HCT116 (cell line): ENCODE data around the gene SETD3. TPM values are rescaled to one million over a fixed set of nuclear protein-coding genes. Genes with fewer than 3 reads are reported as not detected.

Source experiments
- ATAC-seq: fragments of 200-7000 bp; cut with Tn5 transposase; 2 replicates; pipeline ENCODE4 v1.9.1; 2020; ENCODE audit warnings: mild to moderate bottlenecking, moderate library complexity
- BruUV-seq: library from RNA; stranded (reverse); fragments of 400-500 nt; replicated peaks from 2 replicates; lab custom pipeline; 2021; lab: Mats Ljungman, UMichigan
- CTCF ChIA-PET: fragments of 300-600 bp; sonication (Branson Sonifier 250); formaldehyde crosslinking; loops from one replicate; lab custom pipeline; 2021; ENCODE audit warnings: antibody characterized with exemption; lab: Charles Lee
- POLR2A ChIA-PET: fragments of 300-600, 350-600 bp; sonication (Branson Sonifier 250); formaldehyde crosslinking; loops from one replicate; lab custom pipeline; 2021; ENCODE audit warnings: antibody characterized with exemption; lab: Charles Lee
- RAD21 ChIA-PET, 2 experiments: fragments of 300-600 bp; sonication (Branson Sonifier 250); formaldehyde crosslinking; loops; one replicate each; lab custom pipeline; 2023; ENCODE audit warnings: low total read pairs in 2 of 2; ENCODE audit not compliant: uncharacterized antibody in 2 of 2, unreplicated experiment in 2 of 2, low non-redundant PET in 1 of 2; lab: Charles Lee
- DNase-seq: peaks from one replicate; pipeline ENCODE4 v3.0.0-alpha.2; 2010; ENCODE audit warnings: low read depth, low spot score
- H2AFZ ChIP-seq: fragments of 200-600 bp; shearing (Covaris generic), sonication (generic); 2 replicates; pipeline ENCODE4 v1.6.1; 2017; ENCODE audit warnings: low read depth, mixed run types, mixed read lengths, antibody characterized with exemption, low read length; ENCODE audit not compliant: poor library complexity, severe bottlenecking
- H3K27ac ChIP-seq: 2 replicates; pipeline ENCODE4 v1.5.1; 2012; ENCODE audit warnings: low read depth, low read length
- H3K27me3 ChIP-seq: fragments of 200-600 bp; sonication (generic); 2 replicates; pipeline ENCODE4 v1.6.1; 2016; ENCODE audit warnings: mixed run types, low read length, mixed read lengths; ENCODE audit not compliant: insufficient read depth
- H3K36me3 ChIP-seq, 2 experiments: fragments of 200-500 bp in 1 of 2; fragments of 200-600 bp in 1 of 2; sonication (Bioruptor generic) in 1 of 2; sonication (generic) in 1 of 2; 2 replicates each; pipeline versions ENCODE4 v1.5.1 to v1.6.1; 2014 to 2016; ENCODE audit warnings: low read length in 2 of 2, inconsistent platforms in 1 of 2, mixed read lengths in 1 of 2, mixed run types in 1 of 2; ENCODE audit not compliant: insufficient read depth in 2 of 2, control insufficient read depth in 1 of 2
- H3K4me1 ChIP-seq, 2 experiments: fragments of 200-600 bp in 1 of 2; sonication (generic) in 1 of 2; 2 replicates each; pipeline versions ENCODE4 v1.5.1 to v1.6.1; 2012 to 2017; ENCODE audit warnings: low read length in 2 of 2, inconsistent platforms in 1 of 2, mild to moderate bottlenecking in 1 of 2, mixed read lengths in 1 of 2, mixed run types in 1 of 2, moderate library complexity in 1 of 2; ENCODE audit not compliant: insufficient read depth in 2 of 2, control insufficient read depth in 1 of 2
- H3K4me2 ChIP-seq: fragments of 200-600 bp; sonication (generic); 2 replicates; pipeline ENCODE4 v1.6.1; 2017; ENCODE audit warnings: mixed run types, low read length, mixed read lengths
- H3K4me3 ChIP-seq, 2 experiments: fragments of 200-600 bp in 1 of 2; sonication (generic) in 1 of 2; replicated peaks in 1 of 2; 2 replicates each; pipeline ENCODE4 v1.5.1; 2011 to 2016; ENCODE audit warnings: low read length in 2 of 2, control low read depth in 1 of 2, low read depth in 1 of 2, mild to moderate bottlenecking in 1 of 2, mixed read lengths in 1 of 2, mixed run types in 1 of 2
- H3K79me2 ChIP-seq: fragments of 200-600 bp; sonication (generic); 2 replicates; pipeline ENCODE4 v1.6.1; 2017; ENCODE audit warnings: mild to moderate bottlenecking, mixed run types, low read length, moderate library complexity, mixed read lengths; ENCODE audit not compliant: insufficient read depth
- H3K9ac ChIP-seq: fragments of 200-600 bp; sonication (generic); 2 replicates; pipeline ENCODE4 v1.6.1; 2016; ENCODE audit warnings: low read length, mixed read lengths
- H3K9me2 ChIP-seq: fragments of 200-600 bp; sonication (generic), shearing (Covaris generic); 2 replicates; pipeline ENCODE4 v1.6.1; 2017; ENCODE audit warnings: mixed run types, mild to moderate bottlenecking, moderate library complexity; ENCODE audit not compliant: insufficient read depth
- H3K9me3 ChIP-seq, 2 experiments: fragments of 200-500 bp in 1 of 2; fragments of 200-600 bp in 1 of 2; sonication (Bioruptor generic) in 1 of 2; sonication (generic) in 1 of 2; 2 replicates each; pipeline ENCODE4 v1.6.1; 2014 to 2017; ENCODE audit warnings: low read length in 2 of 2, mixed read lengths in 2 of 2, inconsistent platforms in 1 of 2, low read depth in 1 of 2, mild to moderate bottlenecking in 1 of 2, mixed run types in 1 of 2, moderate library complexity in 1 of 2; ENCODE audit not compliant: control insufficient read depth in 1 of 2, insufficient read depth in 1 of 2
- H4K20me1 ChIP-seq: fragments of 200-600 bp; sonication (generic), shearing (Covaris generic); 2 replicates; pipeline ENCODE4 v1.6.1; 2017; ENCODE audit warnings: mixed run types, mild to moderate bottlenecking, moderate library complexity; ENCODE audit not compliant: insufficient read depth
- ATF3 ChIP-seq: IDR thresholded peaks from 2 replicates; pipeline ENCODE4 v1.6.1; 2012
- CEBPB ChIP-seq: IDR thresholded peaks from 2 replicates; pipeline ENCODE4 v1.6.1; 2012; ENCODE audit warnings: low read depth
- EGR1 ChIP-seq: IDR thresholded peaks from 2 replicates; pipeline ENCODE4 v1.6.1; 2012; ENCODE audit warnings: low read depth
- ELF1 ChIP-seq: IDR thresholded peaks from 2 replicates; pipeline ENCODE4 v1.6.1; 2012; ENCODE audit warnings: low read depth, borderline replicate concordance
- EZH2 ChIP-seq: fragments of 200-600 bp; sonication (generic); IDR thresholded peaks from 2 replicates; pipeline ENCODE4 v1.6.1; 2017; ENCODE audit warnings: antibody characterized with exemption, mixed run types
- EZH2phosphoT487 ChIP-seq: fragments of 200-600 bp; IDR thresholded peaks from 2 replicates; pipeline ENCODE4 v1.6.1; 2018; ENCODE audit warnings: antibody characterized with exemption, borderline replicate concordance
- MAX ChIP-seq: IDR thresholded peaks from 2 replicates; pipeline ENCODE4 v1.6.1; 2012
- POLR2A ChIP-seq: IDR thresholded peaks from 2 replicates; pipeline ENCODE4 v1.7.0; 2011; ENCODE audit warnings: borderline replicate concordance; ENCODE audit not compliant: insufficient read depth, insufficient read length; ENCODE audit errors: extremely low read depth
- POLR2AphosphoS5 ChIP-seq: IDR thresholded peaks from 2 replicates; pipeline ENCODE4 v1.6.1; 2011; ENCODE audit warnings: mild to moderate bottlenecking, low read depth, low read length, moderate library complexity
- SIN3A ChIP-seq: IDR thresholded peaks from 2 replicates; pipeline ENCODE4 v1.6.1; 2012; ENCODE audit warnings: low read depth
- SP1 ChIP-seq: IDR thresholded peaks from 2 replicates; pipeline ENCODE4 v1.6.1; 2012; ENCODE audit warnings: low read depth
- SRF ChIP-seq: IDR thresholded peaks from 2 replicates; pipeline ENCODE4 v1.6.1; 2012; ENCODE audit warnings: low read depth
- TCF7L2 ChIP-seq: IDR thresholded peaks from 2 replicates; pipeline ENCODE4 v1.7.0; 2011; ENCODE audit warnings: borderline replicate concordance, inconsistent platforms; ENCODE audit not compliant: insufficient read depth, insufficient read length; ENCODE audit errors: extremely low read depth
- YY1 ChIP-seq: IDR thresholded peaks from 2 replicates; pipeline ENCODE4 v1.6.1; 2011; ENCODE audit warnings: low read length, low read depth, moderate library complexity, mild to moderate bottlenecking; ENCODE audit not compliant: insufficient replicate concordance; ENCODE audit errors: extremely low read depth
- ZBTB33 ChIP-seq: IDR thresholded peaks from 2 replicates; pipeline ENCODE4 v1.6.1; 2011; ENCODE audit warnings: mild to moderate bottlenecking, low read length, moderate library complexity; ENCODE audit not compliant: insufficient replicate concordance; ENCODE audit errors: extremely low read depth
- intact Hi-C: fragments of 100-400 bp; cut with micrococcal nuclease; formaldehyde crosslinking; loops from 2 replicates; pipeline ENCODE4 v1.10.0; 2022
- total RNA-seq: library from RNA; stranded (reverse); gene quantifications from one replicate; pipeline ENCODE4 v1.2.1, GENCODE V29; 2021; ENCODE audit not compliant: unreplicated experiment
- TF ChIP-seq, protein P1 (sequence below): IDR thresholded peaks from 2 replicates; pipeline ENCODE4 v1.6.1; 2012; ENCODE audit warnings: low read depth

The SETD3 gene
- total RNA-seq, 1 experiment from 2014 or later: 46.6 TPM

DNA sequence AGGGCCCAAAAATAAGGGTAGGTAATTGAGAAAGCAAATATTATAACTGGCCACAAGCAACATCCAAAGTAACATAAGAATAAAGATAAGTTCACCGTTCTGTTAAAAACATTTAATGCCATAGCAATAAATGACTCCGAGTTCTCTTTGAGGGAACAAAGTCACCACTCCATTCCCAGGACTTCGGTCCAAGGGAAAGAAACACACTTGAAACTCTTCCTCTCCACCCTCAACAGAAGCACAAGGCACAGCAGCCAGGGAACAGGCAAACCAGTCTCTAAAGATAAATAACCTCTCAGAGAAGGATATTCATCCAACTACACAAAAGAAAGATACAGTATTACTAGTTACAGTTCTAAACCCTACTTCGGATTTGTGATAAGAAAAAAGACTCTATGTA, 2.5 kb downstream of the SETD3 start:
- CTCF ChIA-PET: no interaction called here
- intact Hi-C loops: no loop called here
- Histone ChIP-seq H3K9me3 (no peaks in the 10 kb centered on the region), H3K4me3 (no peak overlapping the region), H3K9ac (no peak overlapping the region), H3K27ac (no peak overlapping the region), H2AFZ (no peak overlapping the region), H3K36me3 (no peaks in the 10 kb centered on the region), H4K20me1 (peaks cover 11% of the 10 kb centered on the region; the same call in 1 of the 2 replicates), H3K4me1 (peaks cover 12 to 18% of the 10 kb centered on the region in 2 experiments; a peak in 3 of 4 replicates), H3K79me2 (peaks cover 90% of the 10 kb centered on the region), H3K9me2 (no peaks in the 10 kb centered on the region), H3K4me2 (no peak overlapping the region), H3K27me3 (no peaks in the 10 kb centered on the region)
- ATAC-seq: no peak
- no TSS peak for BruUV-seq
- TF ChIP-seq CEBPB: no peak
- TF ChIP-seq POLR2A: no peak
- TF ChIP-seq ZBTB33: no peak
- TF ChIP-seq EZH2: no peak
- TF ChIP-seq YY1: no peak
- no peak for TF ChIP-seq POLR2AphosphoS5
- TF ChIP-seq SP1: no peak
- TF ChIP-seq ELF1: no peak
- no peak for TF ChIP-seq TCF7L2
- TF ChIP-seq EGR1: no peak
- TF ChIP-seq, protein P1, sequence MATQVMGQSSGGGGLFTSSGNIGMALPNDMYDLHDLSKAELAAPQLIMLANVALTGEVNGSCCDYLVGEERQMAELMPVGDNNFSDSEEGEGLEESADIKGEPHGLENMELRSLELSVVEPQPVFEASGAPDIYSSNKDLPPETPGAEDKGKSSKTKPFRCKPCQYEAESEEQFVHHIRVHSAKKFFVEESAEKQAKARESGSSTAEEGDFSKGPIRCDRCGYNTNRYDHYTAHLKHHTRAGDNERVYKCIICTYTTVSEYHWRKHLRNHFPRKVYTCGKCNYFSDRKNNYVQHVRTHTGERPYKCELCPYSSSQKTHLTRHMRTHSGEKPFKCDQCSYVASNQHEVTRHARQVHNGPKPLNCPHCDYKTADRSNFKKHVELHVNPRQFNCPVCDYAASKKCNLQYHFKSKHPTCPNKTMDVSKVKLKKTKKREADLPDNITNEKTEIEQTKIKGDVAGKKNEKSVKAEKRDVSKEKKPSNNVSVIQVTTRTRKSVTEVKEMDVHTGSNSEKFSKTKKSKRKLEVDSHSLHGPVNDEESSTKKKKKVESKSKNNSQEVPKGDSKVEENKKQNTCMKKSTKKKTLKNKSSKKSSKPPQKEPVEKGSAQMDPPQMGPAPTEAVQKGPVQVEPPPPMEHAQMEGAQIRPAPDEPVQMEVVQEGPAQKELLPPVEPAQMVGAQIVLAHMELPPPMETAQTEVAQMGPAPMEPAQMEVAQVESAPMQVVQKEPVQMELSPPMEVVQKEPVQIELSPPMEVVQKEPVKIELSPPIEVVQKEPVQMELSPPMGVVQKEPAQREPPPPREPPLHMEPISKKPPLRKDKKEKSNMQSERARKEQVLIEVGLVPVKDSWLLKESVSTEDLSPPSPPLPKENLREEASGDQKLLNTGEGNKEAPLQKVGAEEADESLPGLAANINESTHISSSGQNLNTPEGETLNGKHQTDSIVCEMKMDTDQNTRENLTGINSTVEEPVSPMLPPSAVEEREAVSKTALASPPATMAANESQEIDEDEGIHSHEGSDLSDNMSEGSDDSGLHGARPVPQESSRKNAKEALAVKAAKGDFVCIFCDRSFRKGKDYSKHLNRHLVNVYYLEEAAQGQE: no peak
- TF ChIP-seq SIN3A: no peak
- no peak for TF ChIP-seq ATF3
- TF ChIP-seq EZH2phosphoT487: no peak
- TF ChIP-seq MAX: no peak
- no peak for TF ChIP-seq SRF
- RAD21 ChIA-PET: no interaction called here
- POLR2A ChIA-PET: no interaction called here
- DNase-seq: no peak
